Nephron progenitor cell (in vitro differentiated cells): ENCODE data around the gene TSHZ2.

Experiments
- DNase-seq: peaks from one replicate; pipeline ENCODE4 v3.0.0; 2021
- H3K27ac Mint-ChIP-seq: 2 replicates; pipeline ENCODE4 v1.8.0; 2021; ENCODE audit warnings: mild to moderate bottlenecking, moderate library complexity, mixed read lengths
- H3K27me3 Mint-ChIP-seq: 2 replicates; pipeline ENCODE4 v1.8.0; 2021; ENCODE audit warnings: mild to moderate bottlenecking, low read depth, mixed read lengths; ENCODE audit not compliant: poor library complexity
- H3K36me3 Mint-ChIP-seq: 2 replicates; pipeline ENCODE4 v1.8.0; 2021; ENCODE audit warnings: low read depth, mixed read lengths
- H3K4me1 Mint-ChIP-seq: 2 replicates; pipeline ENCODE4 v1.8.0; 2021; ENCODE audit warnings: mixed read lengths
- H3K4me3 Mint-ChIP-seq: 2 replicates; pipeline ENCODE4 v1.8.0; 2021; ENCODE audit warnings: mild to moderate bottlenecking, moderate library complexity, mixed read lengths
- H3K9me3 Mint-ChIP-seq: 2 replicates; pipeline ENCODE4 v1.8.0; 2021; ENCODE audit warnings: mild to moderate bottlenecking, moderate library complexity, mixed read lengths
- TF ChIP-seq, protein P1 (sequence below): fragments of 200-600 bp; sonication (generic); IDR thresholded peaks from 2 replicates; pipeline ENCODE4 v1.5.0; 2021; ENCODE audit warnings: antibody characterized with exemption

Gene TSHZ2

DNA sequence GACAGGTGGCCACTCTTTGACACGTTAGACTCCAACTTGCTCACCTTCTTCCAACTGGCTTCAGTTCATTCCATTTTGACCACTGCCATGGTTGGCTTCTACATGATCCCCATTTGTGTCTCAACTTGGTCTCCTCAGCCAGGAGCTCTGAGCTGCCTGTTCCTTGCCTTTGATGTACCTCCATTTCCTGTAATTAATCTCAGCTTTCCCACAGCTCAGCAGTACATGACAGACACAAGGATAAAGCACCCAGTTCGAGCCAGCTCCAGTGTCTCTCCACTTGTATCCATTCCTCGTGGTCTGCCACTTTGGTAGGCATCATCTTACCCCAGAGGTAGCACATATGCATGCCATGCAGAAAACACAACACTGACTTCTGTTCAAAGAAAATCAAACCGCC lies 161.0 kb downstream of the TSHZ2 start:
- DNase-seq = no peak
- peaks cover 43% of the 10 kb centered on the region for H3K36me3 Mint-ChIP-seq
- H3K4me3 Mint-ChIP-seq = peak overlapping the region; percentile 31
- peaks cover 66% of the 10 kb centered on the region for H3K4me1 Mint-ChIP-seq
- no peaks in the 10 kb centered on the region for H3K9me3 Mint-ChIP-seq
- TF ChIP-seq, protein P1, sequence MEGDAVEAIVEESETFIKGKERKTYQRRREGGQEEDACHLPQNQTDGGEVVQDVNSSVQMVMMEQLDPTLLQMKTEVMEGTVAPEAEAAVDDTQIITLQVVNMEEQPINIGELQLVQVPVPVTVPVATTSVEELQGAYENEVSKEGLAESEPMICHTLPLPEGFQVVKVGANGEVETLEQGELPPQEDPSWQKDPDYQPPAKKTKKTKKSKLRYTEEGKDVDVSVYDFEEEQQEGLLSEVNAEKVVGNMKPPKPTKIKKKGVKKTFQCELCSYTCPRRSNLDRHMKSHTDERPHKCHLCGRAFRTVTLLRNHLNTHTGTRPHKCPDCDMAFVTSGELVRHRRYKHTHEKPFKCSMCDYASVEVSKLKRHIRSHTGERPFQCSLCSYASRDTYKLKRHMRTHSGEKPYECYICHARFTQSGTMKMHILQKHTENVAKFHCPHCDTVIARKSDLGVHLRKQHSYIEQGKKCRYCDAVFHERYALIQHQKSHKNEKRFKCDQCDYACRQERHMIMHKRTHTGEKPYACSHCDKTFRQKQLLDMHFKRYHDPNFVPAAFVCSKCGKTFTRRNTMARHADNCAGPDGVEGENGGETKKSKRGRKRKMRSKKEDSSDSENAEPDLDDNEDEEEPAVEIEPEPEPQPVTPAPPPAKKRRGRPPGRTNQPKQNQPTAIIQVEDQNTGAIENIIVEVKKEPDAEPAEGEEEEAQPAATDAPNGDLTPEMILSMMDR = no peak
- H3K27me3 Mint-ChIP-seq = peaks cover 7% of the 10 kb centered on the region
- H3K27ac Mint-ChIP-seq = peak overlapping the region; percentile 94

DNA sequence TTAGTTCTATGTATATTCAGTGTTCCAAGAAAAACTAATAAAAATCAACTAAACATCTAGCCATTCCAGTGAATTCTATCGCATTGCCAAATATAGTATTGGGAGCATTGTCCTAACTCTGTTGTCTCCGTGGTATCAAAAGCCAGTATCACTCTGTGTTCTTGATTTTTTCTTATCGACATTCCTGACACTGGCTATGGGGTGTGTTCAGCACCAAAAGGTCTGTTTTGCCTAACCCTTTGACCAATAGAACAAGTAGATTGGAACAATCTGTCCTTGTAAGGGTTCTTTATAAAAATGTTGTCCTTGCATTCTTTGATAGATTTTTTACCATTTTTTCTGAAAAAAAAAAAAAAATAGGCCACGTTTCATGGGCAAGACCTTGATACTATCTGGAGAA lies 161.5 kb downstream of the TSHZ2 start:
- Mint-ChIP-seq H3K4me1 (peaks cover 67% of the 10 kb centered on the region), H3K9me3 (no peaks in the 10 kb centered on the region), H3K36me3 (peaks cover 45% of the 10 kb centered on the region), H3K27me3 (peaks cover 7% of the 10 kb centered on the region), H3K4me3 (no peak overlapping the region), H3K27ac (no peak overlapping the region)
- TF ChIP-seq, protein P1 = no peak
- no peak for DNase-seq

DNA sequence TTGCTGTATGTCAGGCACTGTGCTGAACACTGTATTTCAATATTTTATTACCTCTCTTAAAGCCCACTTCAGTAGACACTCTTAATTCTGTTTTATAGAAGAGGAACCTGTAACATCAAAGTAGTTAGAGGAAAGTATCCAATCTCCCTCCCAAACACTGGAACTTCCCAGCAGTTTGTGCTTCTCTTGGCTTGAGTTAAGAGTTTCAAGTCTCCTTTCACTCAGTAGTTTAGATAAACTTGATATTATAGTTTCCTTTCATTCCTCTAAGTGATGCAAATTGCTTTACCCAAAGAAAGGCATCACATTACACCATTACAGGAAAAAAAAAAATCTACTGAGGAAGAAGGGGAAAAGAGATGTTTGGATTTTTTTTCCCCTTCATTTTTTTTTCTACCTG lies 164.3 kb downstream of the TSHZ2 start:
- Mint-ChIP-seq H3K27me3 (peaks cover 4% of the 10 kb centered on the region), H3K27ac (no peak overlapping the region), H3K36me3 (peaks cover 47% of the 10 kb centered on the region), H3K9me3 (no peaks in the 10 kb centered on the region), H3K4me3 (no peak overlapping the region), H3K4me1 (peaks cover 75% of the 10 kb centered on the region)
- no peak for DNase-seq
- TF ChIP-seq, protein P1 = no peak

DNA sequence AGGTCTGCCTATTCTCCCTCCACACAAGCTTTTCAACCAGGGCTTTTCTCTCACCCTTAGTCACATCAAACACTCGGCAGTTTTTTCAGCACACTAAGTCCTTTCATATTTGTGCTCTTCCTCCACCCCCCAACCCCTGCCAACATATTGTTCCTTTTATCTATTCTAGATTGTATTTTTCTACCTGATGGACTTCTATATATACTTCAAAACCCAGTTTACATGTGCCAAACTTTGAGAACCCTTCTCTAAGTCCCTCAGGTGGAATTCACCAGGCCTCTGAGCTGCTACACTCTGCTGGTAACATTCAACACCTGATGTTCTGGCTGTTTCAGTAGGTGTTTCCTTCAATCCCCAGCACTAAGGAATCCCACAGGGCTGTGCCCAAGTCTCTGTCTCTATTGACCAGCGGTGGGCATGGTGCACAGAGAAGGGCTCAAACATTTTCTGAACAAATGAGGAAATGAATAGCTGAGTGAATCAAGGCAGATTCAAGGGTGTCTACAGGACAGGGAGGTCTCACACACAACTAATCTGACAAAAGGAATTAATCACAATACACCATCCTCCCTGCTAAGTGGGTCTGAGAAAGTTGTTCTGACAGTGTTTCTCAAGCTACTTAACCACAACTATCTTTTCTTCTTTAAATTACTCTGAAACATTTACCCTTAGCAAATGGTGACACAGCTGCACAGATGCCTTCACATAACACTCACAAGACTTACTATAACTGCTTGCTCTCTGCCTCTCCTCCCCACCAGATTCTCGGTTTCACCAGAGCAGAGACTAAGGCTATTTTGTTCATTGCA lies 166.5 kb downstream of the TSHZ2 start:
- TF ChIP-seq, protein P1 = no peak
- Mint-ChIP-seq H3K27me3 (peaks cover 5% of the 10 kb centered on the region), H3K4me1 (peaks cover 65% of the 10 kb centered on the region), H3K36me3 (peaks cover 47% of the 10 kb centered on the region), H3K4me3 (no peak overlapping the region), H3K9me3 (no peaks in the 10 kb centered on the region), H3K27ac (no peak overlapping the region)
- DNase-seq = no peak

DNA sequence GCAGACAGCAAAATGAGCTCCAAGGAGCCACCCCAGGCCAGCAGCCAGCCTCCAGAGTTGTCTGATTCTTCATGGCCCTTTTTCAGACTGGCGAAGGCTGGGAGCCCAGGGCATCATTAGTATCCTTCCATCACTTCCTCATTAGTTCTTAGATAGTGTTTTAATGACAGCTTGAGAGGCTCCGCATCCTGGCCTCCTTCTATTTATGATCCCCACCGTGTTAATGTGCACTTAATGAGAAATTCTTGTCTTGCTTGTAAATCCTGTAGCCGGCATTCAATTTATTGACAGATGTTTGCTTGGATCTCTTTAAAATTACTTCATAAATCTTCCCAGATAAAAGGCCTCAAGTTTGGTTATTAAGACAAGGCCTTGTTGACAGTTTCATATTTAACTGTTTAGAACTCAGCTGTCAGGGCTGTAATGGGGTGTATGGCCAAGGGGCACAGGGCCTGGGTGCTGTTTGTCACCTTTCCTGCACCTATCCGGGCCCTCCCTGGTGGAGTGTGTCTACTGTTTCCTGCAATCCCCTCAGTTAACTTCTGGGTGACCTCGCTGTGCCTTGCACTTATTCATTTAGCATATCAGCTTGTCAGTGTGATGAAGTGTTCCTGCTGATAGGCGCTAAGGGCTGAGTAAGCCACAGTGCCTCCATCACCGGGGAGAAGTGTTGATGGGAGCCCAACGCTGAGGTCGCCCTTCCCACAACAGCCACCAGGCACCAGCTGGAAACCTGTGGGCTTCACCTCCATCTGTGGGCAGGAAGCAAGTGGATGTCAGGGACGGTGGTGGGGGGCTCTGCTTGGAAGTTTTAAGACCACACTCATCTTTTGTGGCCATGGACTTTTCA lies 169.3 kb downstream of the TSHZ2 start:
- H3K27ac Mint-ChIP-seq = no peak overlapping the region

More for the DNA sequence above, 169.3 kb downstream of the TSHZ2 start:
- H3K27me3 Mint-ChIP-seq = peaks cover 3% of the 10 kb centered on the region
- DNase-seq = no peak
- H3K36me3 Mint-ChIP-seq = peaks cover 39% of the 10 kb centered on the region
- peaks cover 67% of the 10 kb centered on the region for H3K4me1 Mint-ChIP-seq
- TF ChIP-seq, protein P1 = no peak
- H3K4me3 Mint-ChIP-seq = no peak overlapping the region
- no peaks in the 10 kb centered on the region for H3K9me3 Mint-ChIP-seq
